RWPE2 (cell line): ENCODE measurements around the gene NSMF.

Experiments used
- ATAC-seq: fragments of 200-7000 bp; cut with Tn5 transposase; 3 replicates; pipeline ENCODE4 v1.9.1; 2021; ENCODE audit warnings: low read depth
- DNase-seq: peaks from one replicate; pipeline ENCODE4 v3.0.0-alpha.2; 2020; ENCODE audit warnings: low spot score
- H3K27ac ChIP-seq: fragments of 450-650 bp; 2 replicates; pipeline ENCODE4 v1.5.1; 2017; ENCODE audit warnings: mild to moderate bottlenecking; ENCODE audit not compliant: poor library complexity, severe bottlenecking
- H3K27me3 ChIP-seq: fragments of 250-450 bp; sonication (Bioruptor Pico); 2 replicates; pipeline ENCODE4 v1.5.1; 2021; ENCODE audit warnings: mild to moderate bottlenecking, moderate library complexity; ENCODE audit not compliant: insufficient read depth, poor library complexity, severe bottlenecking
- H3K36me3 ChIP-seq: fragments of 250-450 bp; sonication (Bioruptor Pico); 2 replicates; pipeline ENCODE4 v1.5.1; 2020; ENCODE audit warnings: low read depth, mild to moderate bottlenecking, moderate library complexity
- H3K4me1 ChIP-seq: fragments of 250-450 bp; sonication (Bioruptor Pico); 2 replicates; pipeline ENCODE4 v1.5.1; 2021; ENCODE audit warnings: mild to moderate bottlenecking, moderate library complexity; ENCODE audit not compliant: insufficient read depth, poor library complexity, severe bottlenecking
- H3K4me3 ChIP-seq: fragments of 250-450 bp; sonication (Bioruptor Pico); 2 replicates; pipeline ENCODE4 v1.5.1; 2021; ENCODE audit warnings: mild to moderate bottlenecking, moderate library complexity; ENCODE audit not compliant: severe bottlenecking
- H3K9me3 ChIP-seq: fragments of 250-450 bp; sonication (Bioruptor Pico); 2 replicates; pipeline ENCODE4 v1.5.1; 2021; ENCODE audit warnings: mild to moderate bottlenecking, moderate library complexity; ENCODE audit not compliant: severe bottlenecking
- CTCF ChIP-seq: fragments of 450-650 bp; IDR thresholded peaks from one replicate; pipeline ENCODE4 v1.5.1; 2017; ENCODE audit warnings: mild to moderate bottlenecking, moderate library complexity; ENCODE audit not compliant: poor library complexity, severe bottlenecking

NSMF gene

DNA sequence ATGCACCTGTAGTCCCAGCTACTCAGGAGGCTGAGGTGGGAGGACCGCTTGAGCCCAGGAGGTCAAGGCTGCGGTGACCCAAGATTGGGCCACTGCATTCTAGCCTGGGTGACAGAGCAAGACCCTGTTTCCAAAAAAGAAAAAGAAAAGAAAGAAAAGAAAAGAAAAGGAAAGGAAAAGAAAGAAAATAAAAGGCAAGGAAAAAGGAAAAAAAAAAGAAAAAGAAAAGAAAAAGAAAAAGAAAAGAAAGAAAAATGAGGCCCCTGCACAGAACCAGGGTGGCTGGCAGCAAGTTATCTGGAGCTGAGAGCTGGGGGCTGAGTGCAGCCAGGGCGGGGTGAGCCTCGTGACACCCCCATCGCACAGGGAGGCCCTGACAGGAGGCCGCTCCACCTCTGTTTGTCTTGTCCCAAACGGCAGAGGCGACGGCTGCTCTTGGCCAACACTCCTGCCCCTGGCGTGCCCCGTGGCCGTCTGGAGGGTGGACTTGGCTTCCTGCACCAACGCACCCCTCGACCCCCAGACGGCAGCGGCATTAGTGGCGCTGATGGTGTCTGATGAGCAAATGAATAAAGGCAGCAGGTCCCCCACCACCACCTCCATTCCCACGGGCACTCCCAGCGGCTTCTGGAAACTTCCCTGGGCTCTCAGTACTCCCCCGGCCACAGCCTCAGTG lies 52.9 kb downstream of the NSMF start:
- no peak for DNase-seq
- Histone ChIP-seq H3K9me3 (no peaks in the 10 kb centered on the region), H3K36me3 (no peaks in the 10 kb centered on the region), H3K4me1 (peaks cover 8% of the 10 kb centered on the region), H3K27ac (no peak overlapping the region), H3K27me3 (no peaks in the 10 kb centered on the region), H3K4me3 (no peak overlapping the region)
- no peak for TF ChIP-seq CTCF
- no peak for ATAC-seq

- TF ChIP-seq CTCF = no peak
- Histone ChIP-seq H3K27me3 (no peaks in the 10 kb centered on the region), H3K36me3 (no peaks in the 10 kb centered on the region), H3K4me3 (no peak overlapping the region), H3K27ac (no peak overlapping the region), H3K4me1 (peaks cover 2% of the 10 kb centered on the region), H3K9me3 (no peaks in the 10 kb centered on the region)
- peak; percentile 30; the same call in 2 of the 3 replicates for ATAC-seq
- DNase-seq = no peak
These were observed 53.5 kb downstream of the NSMF start for GRCh38 chr9:137405677-137406081.

GRCh38 chr9:137404961-137405567 lies 54.1 kb downstream of the NSMF start:
- H3K4me1 ChIP-seq = no peaks in the 10 kb centered on the region
- no peaks in the 10 kb centered on the region for H3K27me3 ChIP-seq
- no peak overlapping the region for H3K4me3 ChIP-seq
- no peak for TF ChIP-seq CTCF
- ATAC-seq = no peak
- H3K36me3 ChIP-seq = no peaks in the 10 kb centered on the region
- H3K27ac ChIP-seq = no peak overlapping the region
- H3K9me3 ChIP-seq = no peaks in the 10 kb centered on the region
- DNase-seq = no peak

DNA sequence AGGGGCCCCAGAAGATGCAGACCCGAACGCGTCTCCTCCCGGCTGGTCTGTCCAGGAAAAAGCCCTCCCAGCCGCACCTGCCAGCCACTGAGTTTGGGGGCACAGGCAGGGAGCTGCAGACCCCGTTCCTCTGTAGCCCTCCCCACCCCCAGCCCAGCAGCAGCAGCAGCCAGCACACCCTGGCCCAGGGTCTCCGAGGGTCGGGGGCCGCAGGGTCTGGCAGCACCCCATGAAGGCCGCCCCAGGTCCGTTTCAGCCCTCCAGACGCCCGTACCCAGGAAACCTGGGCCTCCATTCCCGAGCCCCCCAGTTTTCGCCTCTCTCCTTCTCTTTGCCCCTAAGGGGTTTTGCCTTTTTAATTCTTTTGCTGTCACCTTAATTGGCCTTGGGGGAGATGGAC lies 55.9 kb downstream of the NSMF start:
- H3K4me3 ChIP-seq = no peak overlapping the region
- no peaks in the 10 kb centered on the region for H3K27me3 ChIP-seq
- no peaks in the 10 kb centered on the region for H3K9me3 ChIP-seq
- H3K36me3 ChIP-seq = no peaks in the 10 kb centered on the region
- ATAC-seq = no peak
- no peak for DNase-seq
- no peak for TF ChIP-seq CTCF
- no peak overlapping the region for H3K27ac ChIP-seq
- no peaks in the 10 kb centered on the region for H3K4me1 ChIP-seq

GRCh38 chr9:137402746-137403145 lies 56.4 kb downstream of the NSMF start:
- no peaks in the 10 kb centered on the region for H3K4me1 ChIP-seq
- DNase-seq (no peak), ATAC-seq (no peak)
- no peaks in the 10 kb centered on the region for H3K36me3 ChIP-seq
- no peak overlapping the region for H3K27ac ChIP-seq
- H3K9me3 ChIP-seq = no peaks in the 10 kb centered on the region
- no peak overlapping the region for H3K4me3 ChIP-seq
- no peaks in the 10 kb centered on the region for H3K27me3 ChIP-seq
- no peak for TF ChIP-seq CTCF
